ENCODE measurements around the gene ADGRG3.

DNA sequence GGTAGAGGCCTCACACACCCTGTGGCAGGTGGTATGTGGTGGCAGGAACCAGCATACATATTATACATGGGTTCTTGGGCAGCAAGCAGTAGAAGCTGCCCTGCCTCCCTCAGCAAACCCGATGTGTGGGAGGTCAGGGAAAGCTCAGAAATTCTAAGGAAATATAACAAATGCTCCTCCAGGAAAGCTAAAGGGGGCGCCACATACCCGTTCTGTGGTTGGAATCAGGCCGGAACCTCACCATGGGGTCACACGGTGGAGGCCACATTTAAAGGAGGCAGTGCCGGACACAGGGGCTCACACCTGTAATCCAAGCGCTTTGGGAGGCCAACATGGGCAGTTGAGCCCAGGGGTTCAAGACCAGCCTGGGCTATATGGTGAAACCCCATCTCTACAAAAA is 55.1 kb downstream of the ADGRG3 start:
- no peak for TF ChIP-seq EP300 (IDR thresholded peaks at IDR 0.05)
- TF ChIP-seq, protein P1, sequence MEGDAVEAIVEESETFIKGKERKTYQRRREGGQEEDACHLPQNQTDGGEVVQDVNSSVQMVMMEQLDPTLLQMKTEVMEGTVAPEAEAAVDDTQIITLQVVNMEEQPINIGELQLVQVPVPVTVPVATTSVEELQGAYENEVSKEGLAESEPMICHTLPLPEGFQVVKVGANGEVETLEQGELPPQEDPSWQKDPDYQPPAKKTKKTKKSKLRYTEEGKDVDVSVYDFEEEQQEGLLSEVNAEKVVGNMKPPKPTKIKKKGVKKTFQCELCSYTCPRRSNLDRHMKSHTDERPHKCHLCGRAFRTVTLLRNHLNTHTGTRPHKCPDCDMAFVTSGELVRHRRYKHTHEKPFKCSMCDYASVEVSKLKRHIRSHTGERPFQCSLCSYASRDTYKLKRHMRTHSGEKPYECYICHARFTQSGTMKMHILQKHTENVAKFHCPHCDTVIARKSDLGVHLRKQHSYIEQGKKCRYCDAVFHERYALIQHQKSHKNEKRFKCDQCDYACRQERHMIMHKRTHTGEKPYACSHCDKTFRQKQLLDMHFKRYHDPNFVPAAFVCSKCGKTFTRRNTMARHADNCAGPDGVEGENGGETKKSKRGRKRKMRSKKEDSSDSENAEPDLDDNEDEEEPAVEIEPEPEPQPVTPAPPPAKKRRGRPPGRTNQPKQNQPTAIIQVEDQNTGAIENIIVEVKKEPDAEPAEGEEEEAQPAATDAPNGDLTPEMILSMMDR (IDR thresholded peaks at IDR 0.05) = no peak
- no peak for TF ChIP-seq POLR2A (IDR thresholded peaks at IDR 0.05; ENCODE audit: low read depth)
